GM21737 (cell line): ENCODE results near the gene PDIK1L.

Experiments
- ATAC-seq: cut with Tn5 transposase; IDR thresholded peaks from one replicate; pipeline ENCODE4 v1.9.1; 2021; ENCODE audit warnings: mild to moderate bottlenecking, moderate library complexity; ENCODE audit not compliant: unreplicated experiment

Gene PDIK1L

GRCh38 chr1:26169198-26169554, 57.6 kb downstream of the PDIK1L start:
- no peak for ATAC-seq

GRCh38 chr1:26169669-26170471, 58.2 kb downstream of the PDIK1L start, which contains the start of gene ZNF593:
ZNF593 (plus strand) TSS chr1:26169908; CDS start chr1:26169984, 76 bp downstream.
- peak; percentile 93 for ATAC-seq

- ATAC-seq, result no peak
Measured at GRCh38 chr1:26170472-26170821, 58.8 kb downstream of the PDIK1L start.

- no peak for ATAC-seq
Measured at GRCh38 chr1:26171084-26172072, 59.8 kb downstream of the PDIK1L start, which contains the start of gene ZNF593OS. ZNF593OS (minus strand) TSS chr1:26171832; CDS start chr1:26171661, 171 bp downstream.
